SK-N-SH (cell line): ENCODE results near the gene EXOC8. TPM values are rescaled to one million over a fixed set of nuclear protein-coding genes. Genes with fewer than 3 reads are reported as not detected.

Experiments
- CTCF ChIA-PET: fragments of 300-600, 350-600 bp; formaldehyde crosslinking; extraction: SDS; loops from one replicate; lab custom pipeline; 2021; lab: Yijun Ruan, JAX
- POLR2A ChIA-PET: fragments of 350-600 bp; sonication (Branson Sonifier 250); formaldehyde crosslinking; extraction: SDS; loops from one replicate; lab custom pipeline; 2020; ENCODE audit warnings: antibody characterized with exemption, inconsistent platforms; lab: Yijun Ruan, JAX
- DNase-seq: peaks from one replicate; pipeline ENCODE4 v3.0.0; 2012
- H2AFZ ChIP-seq: fragments of 200-600 bp; sonication (generic); 2 replicates; pipeline ENCODE4 v1.8.1; 2016; ENCODE audit warnings: antibody characterized with exemption, mild to moderate bottlenecking, low read depth
- H3F3A ChIP-seq: fragments of 200-600 bp; sonication (generic); replicated peaks from 2 replicates; pipeline ENCODE3; 2016; ENCODE audit warnings: antibody characterized with exemption, mild to moderate bottlenecking; ENCODE audit not compliant: insufficient read depth
- H3K27ac ChIP-seq, 2 experiments: fragments of 200-500 bp in 1 of 2; fragments of 200-600 bp in 1 of 2; sonication (Bioruptor generic) in 1 of 2; sonication (generic), shearing (Covaris generic) in 1 of 2; 2 replicates each; pipeline versions ENCODE4 v1.5.1 to v1.6.1; 2014 to 2016; ENCODE audit warnings: low read depth in 2 of 2, inconsistent platforms in 1 of 2, low read length in 1 of 2, mild to moderate bottlenecking in 1 of 2, mixed read lengths in 1 of 2
- H3K27me3 ChIP-seq: fragments of 200-600 bp; sonication (generic), shearing (Covaris generic); 2 replicates; pipeline ENCODE4 v1.6.1; 2016; ENCODE audit warnings: mixed run types; ENCODE audit not compliant: insufficient read depth
- H3K36me3 ChIP-seq, 2 experiments: fragments of 200-500 bp in 1 of 2; fragments of 200-600 bp in 1 of 2; sonication (Bioruptor generic) in 1 of 2; sonication (generic) in 1 of 2; replicated peaks in 1 of 2; 2 replicates each; pipeline versions ENCODE3 to v1.5.1; 2014 to 2016; ENCODE audit warnings: low read length in 1 of 2, mild to moderate bottlenecking in 1 of 2; ENCODE audit not compliant: insufficient read depth in 2 of 2, control insufficient read depth in 1 of 2
- H3K4me1 ChIP-seq, 2 experiments: fragments of 200-500 bp in 1 of 2; fragments of 200-600 bp in 1 of 2; sonication (Bioruptor generic) in 1 of 2; sonication (generic), shearing (Covaris generic) in 1 of 2; 2 replicates each; pipeline versions ENCODE4 v1.5.1 to v1.6.1; 2014 to 2016; ENCODE audit warnings: low read depth in 1 of 2, low read length in 1 of 2, mixed run types in 1 of 2; ENCODE audit not compliant: insufficient read depth in 2 of 2, control insufficient read depth in 1 of 2
- H3K4me2 ChIP-seq: fragments of 200-600 bp; sonication (generic), shearing (Covaris generic); 2 replicates; pipeline ENCODE4 v1.6.1; 2017; ENCODE audit warnings: mixed run types
- H3K4me3 ChIP-seq, 2 experiments: fragments of 200-500 bp in 1 of 2; fragments of 200-600 bp in 1 of 2; sonication (Bioruptor generic) in 1 of 2; sonication (generic), shearing (Covaris generic) in 1 of 2; 2 replicates each; pipeline versions ENCODE4 v1.5.1 to v1.8.1; 2014 to 2016; ENCODE audit warnings: low read depth in 2 of 2, inconsistent platforms in 1 of 2, low read length in 1 of 2, mild to moderate bottlenecking in 1 of 2, mixed read lengths in 1 of 2, moderate library complexity in 1 of 2
- H3K79me2 ChIP-seq: fragments of 200-600 bp; sonication (generic); 2 replicates; pipeline ENCODE4 v1.8.1; 2017; ENCODE audit warnings: mild to moderate bottlenecking; ENCODE audit not compliant: insufficient read depth
- H3K9ac ChIP-seq: fragments of 200-600 bp; sonication (generic); 2 replicates; pipeline ENCODE4 v1.6.1; 2017; ENCODE audit warnings: mixed run types
- H3K9me2 ChIP-seq: fragments of 200-600 bp; sonication (generic); 2 replicates; pipeline ENCODE4 v1.6.1; 2017; ENCODE audit warnings: mixed run types
- H3K9me3 ChIP-seq: fragments of 200-600 bp; sonication (generic); 2 replicates; pipeline ENCODE4 v1.6.1; 2017; ENCODE audit warnings: mixed run types, mild to moderate bottlenecking, moderate library complexity
- H4K20me1 ChIP-seq: fragments of 200-600 bp; sonication (generic); 2 replicates; pipeline ENCODE4 v1.6.1; 2017; ENCODE audit warnings: mild to moderate bottlenecking, mixed run types; ENCODE audit not compliant: insufficient read depth
- ELF1 ChIP-seq: IDR thresholded peaks from 2 replicates; pipeline ENCODE4 v1.4.0; 2012
- FOXJ3 ChIP-seq: sonication (generic); formaldehyde crosslinking; IDR thresholded peaks from 2 replicates; pipeline ENCODE4 v1.5.1; 2020; ENCODE audit warnings: mild to moderate bottlenecking, missing genetic modification reagents
- FOXM1 ChIP-seq: IDR thresholded peaks from 2 replicates; pipeline ENCODE4 v1.4.0; 2012; ENCODE audit warnings: low read depth, mild to moderate bottlenecking
- JUND ChIP-seq: IDR thresholded peaks from 2 replicates; pipeline ENCODE4 v1.4.0; 2012
- MAX ChIP-seq: IDR thresholded peaks from 2 replicates; pipeline ENCODE4 v1.4.0; 2012; ENCODE audit warnings: low read depth
- MEF2A ChIP-seq: IDR thresholded peaks from 2 replicates; pipeline ENCODE4 v1.4.0; 2012; ENCODE audit warnings: low read depth, borderline replicate concordance
- MXI1 ChIP-seq: IDR thresholded peaks from 2 replicates; pipeline ENCODE4 v1.6.1; 2012; ENCODE audit warnings: mild to moderate bottlenecking, low read depth, low read length, improper control_type of control experiment
- POLR2AphosphoS5 ChIP-seq: IDR thresholded peaks from 2 replicates; pipeline ENCODE4 v1.6.1; 2012; ENCODE audit warnings: low read depth, low read length
- RAD21 ChIP-seq: IDR thresholded peaks from 2 replicates; pipeline ENCODE4 v1.6.1; 2012; ENCODE audit warnings: mild to moderate bottlenecking, low read length
- RXRA ChIP-seq: IDR thresholded peaks from 2 replicates; pipeline ENCODE4 v1.4.0; 2012; ENCODE audit warnings: low read depth, mild to moderate bottlenecking, borderline replicate concordance
- SIN3A ChIP-seq: IDR thresholded peaks from 2 replicates; pipeline ENCODE4 v1.6.1; 2012; ENCODE audit warnings: low read depth, mild to moderate bottlenecking, low read length, moderate library complexity, borderline replicate concordance
- TAF1 ChIP-seq: IDR thresholded peaks from 2 replicates; pipeline ENCODE4 v1.6.1; 2012; ENCODE audit warnings: low read depth, mild to moderate bottlenecking, low read length, moderate library complexity, borderline replicate concordance
- TEAD4 ChIP-seq: IDR thresholded peaks from 2 replicates; pipeline ENCODE4 v1.4.0; 2012; ENCODE audit warnings: mild to moderate bottlenecking, borderline replicate concordance; ENCODE audit not compliant: insufficient read depth
- YY1 ChIP-seq: IDR thresholded peaks from 2 replicates; pipeline ENCODE4 v1.4.0; 2012; ENCODE audit warnings: low read depth, mild to moderate bottlenecking
- polyA plus RNA-seq, 3 experiments: library from polyadenylated mRNA; depleted of rRNA; stranded (reverse); fragments of >200 nt; gene quantifications; 2 replicates each; pipeline ENCODE4 v1.2.3, GENCODE V29; 2012
- TF ChIP-seq, protein P1 (sequence below): fragments of 200-600 bp; sonication (generic); IDR thresholded peaks from 2 replicates; pipeline ENCODE4 v1.6.1; 2017; ENCODE audit warnings: antibody characterized with exemption, mild to moderate bottlenecking, moderate library complexity
- TF ChIP-seq, protein P2 (sequence below): IDR thresholded peaks from 2 replicates; pipeline ENCODE4 v1.4.0; 2012; ENCODE audit warnings: low read depth, borderline replicate concordance

EXOC8 gene
- polyA plus RNA-seq, 1 of the 3 experiments (the other 2 are of a cell fraction), result 2.1 TPM

DNA sequence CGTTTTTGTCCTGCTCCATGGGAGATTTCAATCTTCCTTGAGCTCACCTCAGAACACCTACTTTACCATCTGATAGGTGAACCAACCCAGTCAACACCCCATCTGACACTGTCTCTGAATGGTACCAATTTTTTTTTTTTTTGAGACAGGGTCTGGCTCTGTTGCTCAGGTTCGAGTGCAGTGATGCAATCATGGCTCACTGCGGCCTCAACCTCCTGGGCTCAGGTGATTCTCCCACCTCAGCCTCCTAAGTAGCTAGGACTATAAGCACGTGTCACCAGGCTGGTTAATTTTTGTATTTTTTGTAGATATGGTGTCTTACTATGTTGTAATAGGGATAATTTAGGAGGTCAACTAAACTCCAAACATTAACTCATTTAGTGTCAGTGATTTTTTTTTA, 36.7 kb upstream of the EXOC8 start (continued):
- no peak for TF ChIP-seq SIN3A
- TF ChIP-seq TEAD4, result no peak
- no peak for TF ChIP-seq POLR2AphosphoS5
- no peak for TF ChIP-seq RAD21
- no peak for TF ChIP-seq TAF1
- TF ChIP-seq ELF1, result no peak
- TF ChIP-seq FOXJ3, result no peak

DNA sequence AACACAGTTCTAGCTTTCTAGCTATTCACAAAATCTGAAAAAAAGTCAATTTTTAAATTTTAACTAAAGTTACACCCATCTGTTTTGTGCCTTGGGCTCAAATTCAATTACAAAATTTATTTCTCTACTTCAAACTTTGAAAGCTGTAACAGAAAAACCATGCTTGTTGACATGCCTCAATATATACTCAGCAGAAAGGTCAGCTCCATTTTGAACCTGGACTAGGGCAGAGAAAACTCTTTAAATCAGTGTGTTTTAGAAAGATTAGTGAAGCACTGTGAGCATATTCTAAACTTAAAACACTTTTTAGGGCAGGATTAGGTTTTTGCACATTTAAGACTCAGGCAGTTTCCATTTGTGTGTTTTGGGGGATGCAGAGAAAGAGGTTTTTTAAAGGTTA, 34.8 kb upstream of the EXOC8 start:
- Histone ChIP-seq H3F3A (no peaks in the 10 kb centered on the region), H3K27ac (no peak overlapping the region), H3K36me3 (peaks cover 12 to 19% of the 10 kb centered on the region in 2 experiments), H2AFZ (no peak overlapping the region), H3K4me3 (no peak overlapping the region), H3K27me3 (no peaks in the 10 kb centered on the region), H4K20me1 (peaks cover 11% of the 10 kb centered on the region; the same call in 1 of the 2 replicates), H3K9me2 (no peaks in the 10 kb centered on the region), H3K4me2 (no peak overlapping the region), H3K79me2 (peaks cover 56% of the 10 kb centered on the region), H3K9me3 (no peaks in the 10 kb centered on the region), H3K9ac (no peak overlapping the region), H3K4me1 (no peaks in the 10 kb centered on the region; a peak in 1 of 4 replicates)
- no peak for DNase-seq
- TF ChIP-seq, protein P1, sequence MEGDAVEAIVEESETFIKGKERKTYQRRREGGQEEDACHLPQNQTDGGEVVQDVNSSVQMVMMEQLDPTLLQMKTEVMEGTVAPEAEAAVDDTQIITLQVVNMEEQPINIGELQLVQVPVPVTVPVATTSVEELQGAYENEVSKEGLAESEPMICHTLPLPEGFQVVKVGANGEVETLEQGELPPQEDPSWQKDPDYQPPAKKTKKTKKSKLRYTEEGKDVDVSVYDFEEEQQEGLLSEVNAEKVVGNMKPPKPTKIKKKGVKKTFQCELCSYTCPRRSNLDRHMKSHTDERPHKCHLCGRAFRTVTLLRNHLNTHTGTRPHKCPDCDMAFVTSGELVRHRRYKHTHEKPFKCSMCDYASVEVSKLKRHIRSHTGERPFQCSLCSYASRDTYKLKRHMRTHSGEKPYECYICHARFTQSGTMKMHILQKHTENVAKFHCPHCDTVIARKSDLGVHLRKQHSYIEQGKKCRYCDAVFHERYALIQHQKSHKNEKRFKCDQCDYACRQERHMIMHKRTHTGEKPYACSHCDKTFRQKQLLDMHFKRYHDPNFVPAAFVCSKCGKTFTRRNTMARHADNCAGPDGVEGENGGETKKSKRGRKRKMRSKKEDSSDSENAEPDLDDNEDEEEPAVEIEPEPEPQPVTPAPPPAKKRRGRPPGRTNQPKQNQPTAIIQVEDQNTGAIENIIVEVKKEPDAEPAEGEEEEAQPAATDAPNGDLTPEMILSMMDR, result no peak
- TF ChIP-seq FOXM1 (no peak), JUND (no peak), MEF2A (no peak), MXI1 (no peak), TEAD4 (no peak), YY1 (no peak), TAF1 (no peak), MAX (no peak), RXRA (no peak), SIN3A (no peak)
- TF ChIP-seq, protein P2, sequence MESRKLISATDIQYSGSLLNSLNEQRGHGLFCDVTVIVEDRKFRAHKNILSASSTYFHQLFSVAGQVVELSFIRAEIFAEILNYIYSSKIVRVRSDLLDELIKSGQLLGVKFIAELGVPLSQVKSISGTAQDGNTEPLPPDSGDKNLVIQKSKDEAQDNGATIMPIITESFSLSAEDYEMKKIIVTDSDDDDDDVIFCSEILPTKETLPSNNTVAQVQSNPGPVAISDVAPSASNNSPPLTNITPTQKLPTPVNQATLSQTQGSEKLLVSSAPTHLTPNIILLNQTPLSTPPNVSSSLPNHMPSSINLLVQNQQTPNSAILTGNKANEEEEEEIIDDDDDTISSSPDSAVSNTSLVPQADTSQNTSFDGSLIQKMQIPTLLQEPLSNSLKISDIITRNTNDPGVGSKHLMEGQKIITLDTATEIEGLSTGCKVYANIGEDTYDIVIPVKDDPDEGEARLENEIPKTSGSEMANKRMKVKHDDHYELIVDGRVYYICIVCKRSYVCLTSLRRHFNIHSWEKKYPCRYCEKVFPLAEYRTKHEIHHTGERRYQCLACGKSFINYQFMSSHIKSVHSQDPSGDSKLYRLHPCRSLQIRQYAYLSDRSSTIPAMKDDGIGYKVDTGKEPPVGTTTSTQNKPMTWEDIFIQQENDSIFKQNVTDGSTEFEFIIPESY, result no peak
- ChIA-PET CTCF (interaction anchor here (0.6 to 1.7 kb wide), 4 partner anchors 13 to 241 kb away, joined by 3 to 6 read pairs (median 3); no protein-coding TSS in a partner anchor), POLR2A (no interaction called here)
